Activated B cell treated with CpG ODN at 0.5 μM for 24 hours (primary cell): ENCODE measurements around the gene ZNF416. TPM values are rescaled to one million over a fixed set of nuclear protein-coding genes. Genes with fewer than 3 reads are reported as not detected.
A peak's percentile ranks its signal among the peaks of the same experiment; 100 is the strongest.

Experiments
- ATAC-seq: fragments of 200-7000 bp; cut with Tn5 transposase; one replicate; pipeline ENCODE4 v1.10.0; 2021; ENCODE audit warnings: low read depth, mild to moderate bottlenecking, moderate library complexity
- CTCF ChIA-PET: fragments of 350-600 bp; sonication (Branson Sonifier 250); formaldehyde crosslinking; loops from one replicate; lab custom pipeline; 2021; ENCODE audit warnings: antibody characterized with exemption; lab: Charles Lee
- POLR2A ChIA-PET: fragments of 350-600 bp; sonication (Branson Sonifier 250); formaldehyde crosslinking; loops from one replicate; lab custom pipeline; 2021; ENCODE audit warnings: antibody characterized with exemption; lab: Charles Lee
- DNase-seq: peaks from one replicate; pipeline ENCODE4 v3.0.0; 2022
- H3K27ac Mint-ChIP-seq: one replicate; pipeline ENCODE4 v1.8.0; 2020; ENCODE audit warnings: mixed read lengths
- H3K27me3 Mint-ChIP-seq: one replicate; pipeline ENCODE4 v1.8.0; 2021; ENCODE audit warnings: mixed read lengths
- H3K36me3 Mint-ChIP-seq: one replicate; pipeline ENCODE4 v1.8.0; 2021; ENCODE audit warnings: low read depth, mixed read lengths
- H3K4me1 Mint-ChIP-seq: one replicate; pipeline ENCODE4 v1.8.0; 2021; ENCODE audit warnings: mixed read lengths
- H3K4me3 Mint-ChIP-seq: one replicate; pipeline ENCODE4 v1.8.0; 2020; ENCODE audit warnings: mild to moderate bottlenecking, mixed read lengths
- H3K9me3 Mint-ChIP-seq: one replicate; pipeline ENCODE4 v1.8.0; 2020; ENCODE audit warnings: mixed read lengths
- CTCF ChIP-seq: fragments of 200-600 bp; IDR thresholded peaks from one replicate; pipeline ENCODE4 v1.8.0; 2022; ENCODE audit warnings: antibody characterized with exemption, mild to moderate bottlenecking
- intact Hi-C: fragments of 100-400 bp; cut with micrococcal nuclease; formaldehyde crosslinking; loops from one replicate; pipeline ENCODE4 v1.15.1; 2024
- total RNA-seq: library from RNA; stranded (reverse); gene quantifications from 2 replicates; pipeline ENCODE4 v1.2.3, GENCODE V29; 2022

The ZNF416 gene
- total RNA-seq, 1 donor from 2014 or later, result 13.8 TPM

DNA sequence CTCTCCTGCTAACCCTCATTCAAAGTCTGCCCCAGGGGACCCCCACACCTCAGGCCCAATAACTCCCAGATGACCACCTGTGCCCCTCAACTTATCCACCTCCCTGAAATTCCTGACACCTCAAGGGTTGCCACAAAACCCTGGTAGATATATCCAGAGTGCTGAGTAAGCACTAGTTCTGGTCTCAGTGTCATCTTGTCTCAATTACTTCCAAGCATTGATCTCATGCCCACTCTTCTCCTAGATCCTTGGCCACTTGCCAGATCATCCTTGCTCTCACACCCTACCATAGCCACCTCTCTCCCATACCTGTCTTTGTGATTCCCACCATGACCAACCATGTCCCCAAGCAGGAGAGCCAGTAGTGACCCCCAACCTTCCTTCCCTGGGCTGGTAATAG lies 2.0 kb downstream of the ZNF416 start:
- Mint-ChIP-seq H3K27me3 (no peaks in the 10 kb centered on the region), H3K4me1 (peaks cover 27% of the 10 kb centered on the region), H3K36me3 (peaks cover 62% of the 10 kb centered on the region), H3K27ac (no peak overlapping the region), H3K9me3 (peaks cover 41% of the 10 kb centered on the region), H3K4me3 (peak overlapping the region; percentile 21)
- ATAC-seq, result no peak
- ChIA-PET CTCF (no interaction called here), POLR2A (interaction anchor here (0.9 kb wide), 1 partner anchor 426 kb away, joined by 3 read pairs; the partner anchor contains the start of gene ZNF606)
- DNase-seq, result no peak
- intact Hi-C loops, result no loop called here
- TF ChIP-seq CTCF, result no peak

GRCh38 chr19:57572415-57572947 lies 6.2 kb downstream of the ZNF416 start:
- intact Hi-C loops, result no loop called here
- no peak for ATAC-seq
- ChIA-PET CTCF (no interaction called here), POLR2A (interaction anchor here (0.8 kb wide), 1 partner anchor 487 kb away, joined by 3 read pairs; the partner anchor contains the start of gene ZNF135)
- TF ChIP-seq CTCF, result no peak
- Mint-ChIP-seq H3K4me1 (peaks cover 13% of the 10 kb centered on the region), H3K27ac (no peak overlapping the region), H3K9me3 (peaks cover 57% of the 10 kb centered on the region), H3K36me3 (peaks cover 62% of the 10 kb centered on the region), H3K4me3 (no peak overlapping the region), H3K27me3 (no peaks in the 10 kb centered on the region)
- no peak for DNase-seq

GRCh38 chr19:57570707-57571106 lies 8.0 kb downstream of the ZNF416 start:
- DNase-seq (no peak), ATAC-seq (no peak)
- peaks cover 60% of the 10 kb centered on the region for H3K9me3 Mint-ChIP-seq
- POLR2A ChIA-PET, result no interaction called here
- no peaks in the 10 kb centered on the region for H3K4me1 Mint-ChIP-seq
- no peaks in the 10 kb centered on the region for H3K27me3 Mint-ChIP-seq
- TF ChIP-seq CTCF, result no peak
- intact Hi-C loops, result no loop called here
- CTCF ChIA-PET, result no interaction called here
- no peak overlapping the region for H3K4me3 Mint-ChIP-seq
- peaks cover 52% of the 10 kb centered on the region for H3K36me3 Mint-ChIP-seq
- no peak overlapping the region for H3K27ac Mint-ChIP-seq

- H3K4me3 Mint-ChIP-seq, result no peak overlapping the region
- H3K36me3 Mint-ChIP-seq, result peaks cover 19% of the 10 kb centered on the region
These were observed 12.1 kb downstream of the ZNF416 start for GRCh38 chr19:57566396-57567265.

More at GRCh38 chr19:57566396-57567265, 12.1 kb downstream of the ZNF416 start:
- intact Hi-C loops, result no loop called here
- Mint-ChIP-seq H3K27me3 (no peaks in the 10 kb centered on the region), H3K9me3 (peaks cover 50% of the 10 kb centered on the region), H3K27ac (no peak overlapping the region), H3K4me1 (no peaks in the 10 kb centered on the region)
- no peak for TF ChIP-seq CTCF
- POLR2A ChIA-PET, result interaction anchor here (0.6 kb wide), 2 partner anchors 59 to 161 kb away, joined by 4 read pairs; partner anchors contain the start of gene ZNF671
- ATAC-seq (no peak), DNase-seq (no peak)
- CTCF ChIA-PET, result no interaction called here
